Left renal pelvis (tissue), 4 donors: ENCODE measurements around the gene AKNA. TPM values are rescaled to one million over a fixed set of nuclear protein-coding genes. Genes with fewer than 3 reads are reported as not detected.

ENCODE experiments used
- DNase-seq, 4 donors: peaks; one replicate each; pipeline ENCODE4 v3.0.0-alpha.2; 2013; ENCODE audit warnings: low read depth in 4 of 4, low spot score in 3 of 4
- polyA plus RNA-seq, 4 donors: library from polyadenylated mRNA; unstranded; fragments of 120-200 nt; gene quantifications; one replicate each; pipeline ENCODE4 v1.2.1, GENCODE V29; 2013; ENCODE audit not compliant: insufficient read length in 4 of 4

Gene AKNA
- polyA plus RNA-seq, 4 donors, result 10.8 to 15.7 (median 14.1) TPM

DNA sequence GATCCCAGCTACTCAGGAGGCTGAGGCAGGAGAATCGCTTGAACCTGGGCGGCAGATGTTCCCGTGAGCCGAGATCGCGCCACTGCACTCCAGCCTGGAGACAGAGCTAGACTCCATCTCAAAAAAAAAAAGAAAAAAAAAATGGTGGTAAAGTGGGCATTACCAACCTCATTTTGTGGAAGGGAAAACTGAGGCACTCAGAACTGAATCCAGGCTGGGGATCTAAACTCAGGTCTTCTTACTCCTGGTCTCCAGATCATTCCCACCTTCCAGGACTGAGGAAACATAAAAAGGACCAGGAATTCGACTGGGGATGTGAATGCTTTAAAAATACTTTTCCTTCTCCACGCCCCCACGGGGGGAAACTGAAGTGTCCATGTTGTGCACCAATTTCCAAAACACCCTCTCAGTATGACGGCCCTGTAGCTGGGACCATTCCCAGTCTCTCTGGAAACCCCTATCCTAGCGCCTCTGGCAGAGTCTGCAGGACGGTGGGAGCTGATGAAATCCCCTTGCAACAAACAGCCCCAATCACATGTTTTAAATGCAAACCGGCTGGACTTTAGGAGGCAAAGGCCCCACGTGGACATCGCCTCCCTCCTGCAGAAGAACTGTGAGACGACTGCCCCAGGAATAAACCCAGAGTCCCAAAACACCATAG lies 8.9 kb upstream of the AKNA start:
- DNase-seq, result no peak

- no peak for DNase-seq
Measured at GRCh38 chr9:114395768-114396167, 8.0 kb upstream of the AKNA start.

DNA sequence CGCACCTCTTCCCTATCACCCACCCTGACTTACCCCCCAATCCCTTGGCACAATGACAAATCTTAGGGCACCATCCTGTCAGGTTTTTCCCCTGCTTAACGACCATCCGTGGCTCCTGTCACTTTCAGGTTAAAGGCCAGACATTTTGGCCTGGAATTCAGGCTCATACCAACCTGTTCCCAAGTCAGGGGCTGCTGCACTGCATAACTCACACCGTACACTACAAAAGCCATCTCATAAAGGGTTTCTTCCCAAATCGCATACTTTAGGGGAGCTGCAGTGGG lies 7.5 kb upstream of the AKNA start:
- DNase-seq, result no peak

- no peak for DNase-seq
Measured at GRCh38 chr9:114394523-114395333, 6.9 kb upstream of the AKNA start.

GRCh38 chr9:114392749-114393112 lies 4.9 kb upstream of the AKNA start:
- DNase-seq, result no peak

GRCh38 chr9:114390952-114391351 lies 3.2 kb upstream of the AKNA start:
- DNase-seq, result no peak

- DNase-seq, result no peak
Measured at GRCh38 chr9:114389612-114390368, 2.0 kb upstream of the AKNA start.

GRCh38 chr9:114388764-114389375 lies 1.1 kb upstream of the AKNA start:
- no peak for DNase-seq

DNA sequence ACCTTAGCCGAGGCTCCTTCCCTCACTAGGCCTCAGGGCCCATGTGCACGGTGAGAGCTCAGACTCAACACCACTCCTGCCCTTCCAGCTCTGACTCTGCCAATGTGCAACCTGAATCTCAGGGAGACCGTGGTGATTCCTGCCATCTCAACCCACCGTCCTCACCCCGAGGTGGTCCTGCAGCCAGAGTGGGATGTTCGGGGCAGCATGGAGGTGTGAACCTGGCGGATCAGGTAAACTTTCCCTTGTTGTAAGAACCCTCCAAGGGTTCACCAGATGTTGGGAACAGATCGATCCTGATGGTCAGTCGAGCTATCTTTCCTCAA lies 538 bp upstream of the AKNA start:
- no peak for DNase-seq

- no peak for DNase-seq
Measured at GRCh38 chr9:114386886-114387679, 699 bp downstream of the AKNA start.

- no peak for DNase-seq
Measured at GRCh38 chr9:114386361-114386885, 1.4 kb downstream of the AKNA start.

GRCh38 chr9:114385397-114386181 lies 2.2 kb downstream of the AKNA start:
- DNase-seq, result no peak

- no peak for DNase-seq
Measured at GRCh38 chr9:114384836-114385396, 2.9 kb downstream of the AKNA start.

DNA sequence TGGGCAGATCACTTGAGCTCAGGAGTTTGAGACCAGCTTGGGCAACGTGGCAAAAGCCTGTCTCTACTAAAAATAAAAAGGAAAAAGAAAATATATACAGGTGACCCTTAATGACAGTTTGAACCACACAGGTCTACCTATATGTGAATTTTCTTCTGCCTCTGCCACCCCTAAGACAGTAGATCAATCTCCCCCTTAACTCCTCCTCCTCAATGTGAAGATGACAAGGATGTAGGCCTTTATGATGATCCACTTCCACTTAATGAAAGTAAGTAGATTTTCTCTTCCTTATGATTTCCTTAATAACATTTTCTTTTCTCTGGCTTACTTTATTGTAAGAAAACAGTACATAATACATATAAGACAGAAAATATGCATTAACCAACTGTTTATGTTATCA lies 3.4 kb downstream of the AKNA start:
- DNase-seq, result no peak

DNA sequence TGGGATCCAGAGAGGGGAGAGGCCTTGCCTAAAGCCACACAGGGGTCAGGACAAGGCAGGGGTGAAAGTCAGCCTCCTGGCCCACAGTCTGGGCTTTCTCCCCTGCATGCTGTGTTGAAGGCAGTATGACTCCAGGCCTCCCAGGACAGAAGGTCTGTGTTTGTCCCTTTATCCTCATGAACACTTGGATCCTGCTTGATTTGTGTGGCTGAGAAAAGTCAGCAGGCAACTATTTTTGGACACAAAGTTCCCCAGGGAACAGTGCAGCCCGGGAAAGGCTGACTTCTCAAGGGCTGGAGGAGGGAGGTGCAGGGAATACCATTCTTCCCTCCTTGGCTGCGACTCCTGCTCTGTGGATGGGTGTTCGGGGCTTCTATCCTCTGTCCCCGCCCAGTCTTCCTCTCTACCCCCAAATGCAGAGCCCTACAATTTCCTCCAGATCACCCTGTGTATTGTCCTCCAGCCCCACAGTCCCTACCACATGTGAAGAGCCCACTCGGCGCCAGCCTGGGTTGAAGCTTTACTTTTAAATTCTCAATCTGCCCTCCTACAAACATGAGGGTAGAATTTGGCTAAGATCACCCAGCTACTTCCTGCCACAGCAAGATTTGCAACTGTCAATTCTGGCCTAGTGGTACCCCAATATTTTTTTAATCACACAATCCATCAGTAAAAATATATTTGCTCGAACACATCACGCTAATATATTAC lies 4.1 kb downstream of the AKNA start:
- no peak for DNase-seq

DNA sequence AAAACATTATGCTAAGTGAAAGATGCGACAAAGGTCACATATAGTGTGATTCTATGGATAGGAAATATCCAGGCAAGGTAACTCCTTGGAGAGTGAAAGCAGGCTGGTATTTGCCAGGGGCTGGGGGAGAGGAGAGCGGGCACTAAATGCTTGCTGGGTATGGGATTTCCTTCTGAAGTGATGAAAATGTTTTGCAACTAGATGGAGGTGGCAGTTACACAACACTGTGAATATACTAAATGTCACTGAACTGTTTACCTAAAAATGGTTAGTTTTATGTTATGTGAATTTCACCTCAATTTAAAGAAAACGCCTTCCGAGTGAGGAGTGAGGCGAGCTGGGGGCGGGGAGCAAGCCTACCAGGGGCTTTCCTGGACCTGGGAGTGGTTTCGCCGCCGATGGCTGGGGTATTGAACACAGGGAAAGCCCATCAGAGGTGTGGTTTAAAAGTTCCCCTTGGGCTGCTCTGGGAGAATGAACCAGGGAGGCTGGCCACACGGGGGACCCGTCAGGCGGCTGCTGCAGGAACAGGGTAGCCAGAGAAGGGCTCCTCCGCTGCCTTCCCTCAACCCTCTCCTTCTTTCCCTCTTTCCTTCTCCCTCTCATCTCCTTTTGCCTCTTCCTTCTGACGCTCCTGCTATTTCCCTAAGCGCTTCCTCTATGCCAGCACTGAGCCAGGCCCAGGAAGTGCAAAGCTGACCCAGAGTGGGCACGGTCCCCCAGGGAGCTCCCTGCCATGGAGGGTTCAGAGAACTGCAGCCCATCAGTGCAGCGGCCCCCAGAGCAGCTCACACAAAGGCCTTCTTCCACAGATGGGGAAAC lies 4.9 kb downstream of the AKNA start:
- DNase-seq, result no peak

DNA sequence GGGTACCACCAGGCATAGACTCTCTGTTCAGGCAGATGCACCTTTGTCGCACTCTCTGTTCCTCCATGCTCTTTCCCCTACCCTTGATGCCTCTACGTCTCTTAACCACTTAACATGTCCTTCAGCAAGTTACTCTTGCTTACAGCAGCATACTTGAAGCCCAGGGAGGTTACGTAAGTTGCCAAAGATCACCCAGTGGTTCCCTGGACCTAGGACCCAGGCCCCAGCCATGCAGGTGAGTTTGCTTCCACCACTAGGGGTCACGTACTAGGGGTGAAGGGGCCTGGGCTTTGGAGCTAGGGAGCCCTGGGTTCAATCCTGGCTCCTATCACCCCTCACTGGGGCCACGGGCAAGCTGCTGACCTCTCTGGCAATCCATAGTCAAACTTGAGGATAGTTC lies 8.9 kb downstream of the AKNA start:
- no peak for DNase-seq

DNA sequence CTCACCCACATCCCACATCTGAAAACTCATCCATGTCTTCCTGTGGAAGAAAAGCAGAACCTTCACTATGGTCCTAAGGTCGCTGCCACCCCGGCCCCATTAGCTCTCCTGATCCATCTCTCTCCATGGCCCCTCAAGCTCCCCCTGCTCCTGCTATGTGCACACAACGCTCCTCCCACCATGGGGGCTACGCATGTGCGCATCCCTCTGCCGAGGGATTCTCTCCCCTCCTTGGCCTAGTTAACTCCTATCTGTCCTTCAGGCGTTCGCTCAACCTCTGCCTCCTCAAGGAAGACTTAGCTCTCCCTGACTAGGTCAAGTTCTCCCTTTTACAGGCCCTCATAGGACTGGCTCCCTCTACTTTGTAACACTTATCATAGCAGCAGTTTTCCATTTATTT lies 9.8 kb downstream of the AKNA start:
- DNase-seq, result no peak
